ENCODE data around the gene PTPRM. TPM values are rescaled to one million over a fixed set of nuclear protein-coding genes. Genes with fewer than 3 reads are reported as not detected.

The PTPRM gene
- total RNA-seq, 1 experiment from 2014 or later, result 14.5 TPM

DNA sequence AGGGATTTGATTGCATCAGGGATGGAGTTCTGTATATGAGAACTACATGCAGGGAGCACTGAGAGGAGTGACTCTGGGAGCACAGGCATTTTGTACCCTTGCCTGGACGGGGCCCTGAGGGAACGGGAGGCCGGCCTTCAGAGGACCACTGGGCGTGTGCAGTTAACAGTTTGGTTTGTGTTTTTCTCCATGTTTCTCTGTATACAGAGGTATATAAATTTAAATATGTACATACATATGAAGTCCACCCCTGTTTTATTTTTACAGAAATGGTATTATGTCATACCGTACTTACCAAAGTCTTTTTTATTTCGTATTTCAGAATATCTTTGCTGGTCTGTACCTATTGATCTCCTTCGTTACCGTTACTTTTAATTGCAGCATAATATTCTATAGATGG lies 111.3 kb downstream of the PTPRM start:
- POLR2A ChIA-PET, result no interaction called here

DNA sequence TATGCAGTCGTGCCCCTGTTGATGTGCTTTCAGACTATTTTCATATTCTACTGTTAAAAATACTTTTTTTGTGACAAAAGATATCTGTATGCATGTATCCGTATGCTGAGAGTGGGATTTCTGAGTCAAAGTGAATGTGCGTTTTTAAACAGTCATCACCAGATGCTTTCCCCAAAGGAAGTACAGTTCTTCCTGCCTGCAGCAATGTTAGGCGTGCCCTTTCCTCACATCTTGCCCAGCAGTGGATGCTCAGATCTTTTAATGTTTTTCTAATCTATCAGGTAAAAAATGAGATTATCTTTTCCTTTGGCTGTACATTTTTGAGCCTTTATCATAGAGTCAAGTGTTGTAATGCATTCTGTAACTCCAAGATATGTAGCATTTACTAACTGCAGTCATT lies 111.7 kb downstream of the PTPRM start:
- ChIA-PET CTCF (no interaction called here), RAD21 (ENCODE audit: low non-redundant PET in 1 of 2, low total read pairs in 2 of 2, uncharacterized antibody in 2 of 2, unreplicated experiment in 2 of 2) (no interaction called here), POLR2A (no interaction called here)
- BruUV-seq (replicated peaks), result no TSS peak
- Histone ChIP-seq H3K27me3 (ENCODE audit: insufficient read depth, low read length) (peaks cover 15% of the 10 kb centered on the region; the same call in 1 of the 2 replicates), H2AFZ (ENCODE audit: low read depth, low read length, poor library complexity, severe bottlenecking) (no peak overlapping the region), H3K9ac (ENCODE audit: low read length) (no peak overlapping the region), H3K27ac (ENCODE audit: low read depth, low read length) (no peak overlapping the region), H3K79me2 (ENCODE audit: insufficient read depth, low read length) (no peaks in the 10 kb centered on the region), H3K4me1 (ENCODE audit: control insufficient read depth in 1 of 2, insufficient read depth in 2 of 2, low read length in 2 of 2) (no peaks in the 10 kb centered on the region), H3K4me2 (ENCODE audit: low read length) (no peak overlapping the region), H3K36me3 (ENCODE audit: control insufficient read depth in 1 of 2, insufficient read depth in 2 of 2, low read length in 2 of 2) (no peaks in the 10 kb centered on the region), H3K9me2 (ENCODE audit: insufficient read depth) (no peaks in the 10 kb centered on the region), H3K4me3 (replicated peaks in 1 of 2; ENCODE audit: low read depth in 1 of 2, low read length in 2 of 2) (no peak overlapping the region), H4K20me1 (ENCODE audit: insufficient read depth) (no peaks in the 10 kb centered on the region), H3K9me3 (ENCODE audit: control insufficient read depth in 1 of 2, insufficient read depth in 1 of 2, low read depth in 1 of 2, low read length in 2 of 2) (no peaks in the 10 kb centered on the region)
- no peak for DNase-seq (ENCODE audit: low read depth, low spot score)
- TF ChIP-seq YY1 (IDR thresholded peaks at IDR 0.05; ENCODE audit: extremely low read depth, insufficient replicate concordance, low read depth, low read length) (no peak), SIN3A (IDR thresholded peaks at IDR 0.05; ENCODE audit: low read depth) (no peak), FOSL1 (IDR thresholded peaks at IDR 0.05; ENCODE audit: low read depth) (no peak)
- intact Hi-C loops (cut with micrococcal nuclease), result no loop called here
- ATAC-seq, result no peak

More for the DNA sequence above, 111.3 kb downstream of the PTPRM start:
- H3K36me3 ChIP-seq (ENCODE audit: control insufficient read depth in 1 of 2, insufficient read depth in 2 of 2, low read length in 2 of 2), result no peaks in the 10 kb centered on the region
- H3K27me3 ChIP-seq (ENCODE audit: insufficient read depth, low read length), result peaks cover 17% of the 10 kb centered on the region; the same call in 1 of the 2 replicates
- H4K20me1 ChIP-seq (ENCODE audit: insufficient read depth), result no peaks in the 10 kb centered on the region
- no peak overlapping the region for H3K9ac ChIP-seq (ENCODE audit: low read length)
- no peaks in the 10 kb centered on the region for H3K79me2 ChIP-seq (ENCODE audit: insufficient read depth, low read length)
- no peaks in the 10 kb centered on the region for H3K9me3 ChIP-seq (ENCODE audit: control insufficient read depth in 1 of 2, insufficient read depth in 1 of 2, low read depth in 1 of 2, low read length in 2 of 2)
- TF ChIP-seq TCF7L2 (IDR thresholded peaks at IDR 0.05; ENCODE audit: borderline replicate concordance, extremely low read depth, insufficient read depth, insufficient read length), result no peak
- TF ChIP-seq RAD21 (IDR thresholded peaks at IDR 0.05; ENCODE audit: low read depth), result no peak
- no peak for TF ChIP-seq EZH2phosphoT487 (IDR thresholded peaks at IDR 0.05; ENCODE audit: borderline replicate concordance)
- DNase-seq (ENCODE audit: low read depth, low spot score) (no peak), ATAC-seq (no peak)
- RAD21 ChIA-PET (ENCODE audit: low non-redundant PET in 1 of 2, low total read pairs in 2 of 2, uncharacterized antibody in 2 of 2, unreplicated experiment in 2 of 2), result no interaction called here
- no peak overlapping the region for H3K4me2 ChIP-seq (ENCODE audit: low read length)
- H3K4me3 ChIP-seq (replicated peaks in 1 of 2; ENCODE audit: low read depth in 1 of 2, low read length in 2 of 2), result no peak overlapping the region
- intact Hi-C loops (cut with micrococcal nuclease), result no loop called here
- H3K27ac ChIP-seq (ENCODE audit: low read depth, low read length), result no peak overlapping the region
- H3K4me1 ChIP-seq (ENCODE audit: control insufficient read depth in 1 of 2, insufficient read depth in 2 of 2, low read length in 2 of 2), result no peaks in the 10 kb centered on the region
- H3K9me2 ChIP-seq (ENCODE audit: insufficient read depth), result no peaks in the 10 kb centered on the region
- H2AFZ ChIP-seq (ENCODE audit: low read depth, low read length, poor library complexity, severe bottlenecking), result no peak overlapping the region
- CTCF ChIA-PET, result no interaction called here
- no TSS peak for BruUV-seq (replicated peaks)

All from HCT116 (cell line).